HG03060 (cell line): Measurements from ENCODE around the gene PTGES.
"Not testable (repeated sequence)": the region's sequence is repeated elsewhere in the genome, so short reads cannot be mapped to it uniquely, and the experiment has no call there.

Experiments used
- ATAC-seq: cut with Tn5 transposase; IDR thresholded peaks from one replicate; pipeline ENCODE4 v1.9.1; 2021; ENCODE audit warnings: low read depth, moderate number of reproducible peaks; ENCODE audit not compliant: unreplicated experiment

Gene PTGES, protein sequence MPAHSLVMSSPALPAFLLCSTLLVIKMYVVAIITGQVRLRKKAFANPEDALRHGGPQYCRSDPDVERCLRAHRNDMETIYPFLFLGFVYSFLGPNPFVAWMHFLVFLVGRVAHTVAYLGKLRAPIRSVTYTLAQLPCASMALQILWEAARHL

GRCh38 chr9:129752900-129753729 is at the start of gene PTGES:
Gene PTGES, minus strand, starts transcription at chr9:129753042. Its CDS starts 30 bp downstream, at chr9:129753012.
- no peak for ATAC-seq

GRCh38 chr9:129801504-129801903 is 48.7 kb upstream of the PTGES start:
- ATAC-seq, result no peak

DNA sequence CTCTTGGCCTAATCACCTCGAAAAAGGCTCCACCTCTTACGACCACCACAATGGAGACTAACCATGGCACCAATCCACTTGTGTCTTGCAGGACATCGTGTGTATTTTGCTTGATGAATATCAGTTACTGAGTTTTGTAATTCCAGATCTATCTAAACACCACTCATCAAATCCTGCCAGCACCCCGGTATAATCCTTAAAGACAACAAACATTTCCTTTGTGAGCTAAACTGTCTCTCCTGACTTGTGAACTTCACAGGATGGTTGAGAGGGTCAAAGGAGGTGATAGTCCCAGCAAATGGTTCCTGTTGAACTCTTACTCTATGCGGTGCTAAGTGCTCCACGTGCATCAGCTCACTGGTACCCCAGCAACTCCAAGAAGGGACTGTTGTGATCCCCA is 46.1 kb upstream of the PTGES start:
- ATAC-seq, result no peak

- ATAC-seq, result not testable (repeated sequence)
Measured at GRCh38 chr9:129796029-129796428, 43.2 kb upstream of the PTGES start.

DNA sequence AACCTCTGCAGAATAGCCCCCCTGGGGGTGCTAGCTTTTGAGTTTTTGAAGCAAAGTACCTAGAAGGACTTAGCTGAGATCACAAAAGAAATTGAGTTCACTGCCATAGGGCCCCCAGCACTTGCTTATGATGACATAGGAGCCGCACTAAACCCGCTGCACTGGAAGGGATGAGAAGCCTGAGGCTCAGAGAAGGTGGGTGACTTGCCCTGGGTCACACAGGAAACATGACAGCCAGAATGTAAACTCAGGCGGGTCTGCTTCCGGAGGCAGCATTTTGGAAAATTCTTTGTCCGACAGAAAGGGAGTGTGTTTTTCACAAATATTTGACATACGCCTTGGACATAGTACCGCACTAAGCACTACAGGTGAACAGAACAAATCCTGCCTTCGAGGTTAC is 41.7 kb upstream of the PTGES start:
- no peak for ATAC-seq

GRCh38 chr9:129786481-129786880 is 33.6 kb upstream of the PTGES start:
- no peak for ATAC-seq

- ATAC-seq, result no peak
Measured at GRCh38 chr9:129785866-129786265, 33.0 kb upstream of the PTGES start.

- not testable (repeated sequence) for ATAC-seq
Measured at GRCh38 chr9:129784970-129785369, 32.1 kb upstream of the PTGES start.

GRCh38 chr9:129783516-129784361 is 30.9 kb upstream of the PTGES start:
- no peak for ATAC-seq

DNA sequence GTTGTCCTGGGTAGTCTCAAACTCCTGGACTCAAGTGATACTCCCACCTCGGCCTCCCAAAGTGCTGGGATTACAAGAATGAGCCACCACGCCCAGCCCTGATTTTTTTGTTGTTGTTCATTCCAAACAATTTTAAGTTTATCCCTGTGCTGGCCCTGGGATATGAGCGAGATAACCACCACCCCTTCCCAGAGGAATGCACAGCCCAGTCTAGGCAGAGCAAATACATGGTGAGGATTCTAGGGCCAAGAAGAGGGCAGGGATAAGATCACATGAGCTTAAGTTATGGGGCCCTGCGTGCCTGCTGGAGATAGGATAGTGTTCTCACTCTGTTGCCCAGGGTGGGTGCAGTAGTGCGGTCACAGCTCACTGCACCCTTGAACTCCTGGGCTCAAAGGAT is 29.1 kb upstream of the PTGES start:
- no peak for ATAC-seq

- no peak for ATAC-seq
Measured at GRCh38 chr9:129781131-129781530, 28.3 kb upstream of the PTGES start.

DNA sequence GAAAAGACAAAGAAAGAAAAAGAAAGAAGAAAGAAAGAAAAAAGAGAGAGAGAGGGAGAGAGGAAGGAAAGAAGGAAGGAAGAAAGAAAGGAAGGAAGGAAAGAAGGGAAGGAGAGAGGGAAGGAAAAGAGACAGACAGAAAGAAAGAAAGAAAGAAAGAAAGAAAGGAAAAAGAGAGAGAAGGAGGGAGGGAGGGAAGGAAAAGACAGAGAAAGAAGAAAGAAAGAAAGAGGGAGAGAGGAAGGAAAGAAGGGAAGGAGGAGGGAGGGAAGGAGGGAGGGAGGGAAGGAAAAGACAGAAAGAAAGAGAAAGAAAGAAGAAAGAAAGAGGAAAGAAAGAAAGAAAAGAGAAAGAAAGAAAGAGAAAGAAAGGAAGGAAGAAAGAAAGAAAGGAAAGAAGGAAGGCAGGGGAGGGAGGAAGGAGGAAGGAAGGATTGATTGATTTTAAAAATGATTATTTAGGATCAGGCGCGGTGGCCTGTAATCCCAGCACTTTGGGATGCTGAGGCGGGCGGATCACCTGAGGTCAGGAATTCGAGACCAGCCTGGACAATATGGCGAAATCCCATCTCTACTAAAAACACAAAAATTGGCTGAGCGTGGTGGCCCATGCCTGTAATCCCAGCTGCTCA is 26.8 kb upstream of the PTGES start:
- ATAC-seq, result no peak

DNA sequence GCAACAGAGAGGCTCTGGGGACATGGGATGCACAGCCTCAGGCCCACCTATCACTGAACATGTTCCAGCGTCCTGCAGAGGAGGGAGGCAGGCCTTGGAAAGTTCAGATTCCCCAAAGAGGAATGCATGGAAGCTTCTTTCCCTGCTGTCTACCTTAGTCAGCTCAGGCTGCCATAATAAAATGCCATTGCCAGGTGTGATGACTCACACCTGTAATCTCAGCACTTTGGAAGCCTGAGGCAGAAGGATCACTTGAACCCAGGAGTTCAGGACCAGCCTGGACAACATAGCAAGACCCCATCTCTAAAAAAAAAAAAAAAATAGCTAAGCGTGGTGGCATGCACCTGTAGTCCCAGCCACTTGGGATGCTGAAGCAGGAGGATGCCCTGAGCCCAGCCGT is 25.6 kb upstream of the PTGES start:
- no peak for ATAC-seq

GRCh38 chr9:129777769-129778130 is 24.9 kb upstream of the PTGES start:
- ATAC-seq, result no peak

- ATAC-seq, result no peak
Measured at GRCh38 chr9:129776938-129777768, 24.3 kb upstream of the PTGES start.

DNA sequence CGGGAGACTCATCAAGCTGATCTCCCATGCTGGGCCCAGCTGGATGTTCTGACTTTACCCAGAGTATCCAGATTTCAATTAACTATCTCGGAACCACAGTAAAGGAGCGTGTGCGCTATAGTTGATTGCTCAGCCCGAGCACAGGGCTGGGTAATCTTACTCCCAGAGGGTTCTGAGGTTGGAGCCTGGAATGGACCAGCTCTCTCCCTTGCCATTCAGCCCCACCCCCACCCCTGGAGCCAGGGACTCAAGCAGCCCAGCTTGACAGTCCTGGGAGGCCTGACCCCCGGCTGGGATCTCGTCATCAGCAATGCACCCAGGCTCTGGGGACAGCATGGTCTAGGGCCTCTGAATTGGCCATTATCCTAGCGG is 23.7 kb upstream of the PTGES start:
- ATAC-seq, result no peak

DNA sequence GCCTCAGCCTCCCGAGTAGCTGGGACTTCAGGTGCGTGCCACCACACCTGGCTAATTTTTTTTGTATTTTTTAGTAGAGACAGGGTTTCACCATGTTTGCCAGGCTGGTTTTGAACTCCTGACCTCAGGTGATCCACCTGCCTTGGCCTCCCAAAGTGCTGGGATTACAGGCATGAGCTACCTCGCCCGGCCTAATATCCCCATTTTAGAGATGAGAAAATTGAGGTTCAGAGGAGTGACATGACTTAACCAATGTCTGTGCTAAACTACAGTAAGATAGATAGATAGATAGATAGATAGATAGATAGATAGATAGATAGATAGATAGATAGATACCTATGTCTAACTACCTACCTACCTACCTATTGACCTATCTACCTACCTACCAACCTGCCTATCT is 23.3 kb upstream of the PTGES start:
- ATAC-seq, result not testable (repeated sequence)

- no peak for ATAC-seq
Measured at GRCh38 chr9:129775448-129775798, 22.6 kb upstream of the PTGES start.

GRCh38 chr9:129774791-129775447 is 22.1 kb upstream of the PTGES start:
- ATAC-seq, result no peak
